Measurements from ENCODE around the gene S100A6.

GRCh38 chr1:153583976-153584375 lies 48.2 kb upstream of the S100A6 start:
- TF ChIP-seq EZH2phosphoT487 (IDR thresholded peaks at IDR 0.05; ENCODE audit: insufficient read depth, low read depth) (no peak), EZH2 (IDR thresholded peaks at IDR 0.05; ENCODE audit: insufficient read depth, poor library complexity, severe bottlenecking) (no peak)
